ENCODE measurements around the gene LDLRAD3.

DNA sequence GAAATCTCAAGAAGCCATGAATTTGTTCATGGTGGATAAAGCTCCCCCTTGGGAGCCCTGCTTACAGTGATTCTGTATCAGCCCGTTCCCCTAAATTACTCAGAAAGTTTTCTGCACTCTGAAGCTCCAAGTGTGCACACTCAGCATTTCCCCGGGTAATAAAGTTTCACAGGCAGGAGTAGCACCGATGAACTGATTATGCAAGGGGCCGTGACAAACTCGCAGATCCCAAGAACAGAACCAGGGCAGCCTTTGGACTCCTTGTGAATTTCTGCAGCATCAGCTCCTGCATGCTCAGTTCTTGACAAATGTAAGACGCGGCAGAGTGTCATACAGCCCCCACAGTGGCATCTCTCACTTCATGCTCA lies 271.8 kb downstream of the LDLRAD3 start:
- TF ChIP-seq, protein P1, sequence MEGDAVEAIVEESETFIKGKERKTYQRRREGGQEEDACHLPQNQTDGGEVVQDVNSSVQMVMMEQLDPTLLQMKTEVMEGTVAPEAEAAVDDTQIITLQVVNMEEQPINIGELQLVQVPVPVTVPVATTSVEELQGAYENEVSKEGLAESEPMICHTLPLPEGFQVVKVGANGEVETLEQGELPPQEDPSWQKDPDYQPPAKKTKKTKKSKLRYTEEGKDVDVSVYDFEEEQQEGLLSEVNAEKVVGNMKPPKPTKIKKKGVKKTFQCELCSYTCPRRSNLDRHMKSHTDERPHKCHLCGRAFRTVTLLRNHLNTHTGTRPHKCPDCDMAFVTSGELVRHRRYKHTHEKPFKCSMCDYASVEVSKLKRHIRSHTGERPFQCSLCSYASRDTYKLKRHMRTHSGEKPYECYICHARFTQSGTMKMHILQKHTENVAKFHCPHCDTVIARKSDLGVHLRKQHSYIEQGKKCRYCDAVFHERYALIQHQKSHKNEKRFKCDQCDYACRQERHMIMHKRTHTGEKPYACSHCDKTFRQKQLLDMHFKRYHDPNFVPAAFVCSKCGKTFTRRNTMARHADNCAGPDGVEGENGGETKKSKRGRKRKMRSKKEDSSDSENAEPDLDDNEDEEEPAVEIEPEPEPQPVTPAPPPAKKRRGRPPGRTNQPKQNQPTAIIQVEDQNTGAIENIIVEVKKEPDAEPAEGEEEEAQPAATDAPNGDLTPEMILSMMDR (IDR thresholded peaks at IDR 0.05; ENCODE audit: low read depth, low read length, poor library complexity, severe bottlenecking) = no peak
- TF ChIP-seq EZH2phosphoT487 (IDR thresholded peaks at IDR 0.05; ENCODE audit: borderline replicate concordance, low read length) = no peak

All from DOHH2 (cell line).